ENCODE measurements around the gene CCDC91. TPM values are rescaled to one million over a fixed set of nuclear protein-coding genes. Genes with fewer than 3 reads are reported as not detected.
"Not testable (repeated sequence)": the region's sequence is repeated elsewhere in the genome, so short reads cannot be mapped to it uniquely, and the experiment has no call there.

Gene CCDC91
- total and polyA plus RNA-seq, 2 donors = 34.7 to 60.2 TPM

GRCh38 chr12:28456934-28457710, 266.9 kb downstream of the CCDC91 start:
- Histone ChIP-seq H3K4me1 (ENCODE audit: control insufficient read depth in 2 of 2, insufficient read depth in 2 of 2, low read length in 2 of 2) (no peaks in the 10 kb centered on the region), H3K27ac (ENCODE audit: low read depth in 1 of 2, low read length in 1 of 2) (no peak overlapping the region), H3K36me3 (ENCODE audit: control insufficient read depth in 2 of 2, insufficient read depth in 2 of 2, low read length in 1 of 2) (peaks cover 0 to 2% of the 10 kb centered on the region in 2 donors), H3K27me3 (ENCODE audit: control insufficient read depth in 2 of 2, insufficient read depth in 1 of 2, low read length in 1 of 2) (no peaks in the 10 kb centered on the region), H3K4me3 (ENCODE audit: low read length in 2 of 2) (no peak overlapping the region), H3K9me3 (ENCODE audit: control insufficient read depth in 2 of 2, insufficient read depth in 1 of 2, low read length in 1 of 2) (no peaks in the 10 kb centered on the region)
- 94% methylated on average over 5 of the region's 5 CpGs for WGBS
- no peak for DNase-seq (ENCODE audit: low read depth in 6 of 9, low spot score in 9 of 9)

GRCh38 chr12:28457785-28458184, 267.5 kb downstream of the CCDC91 start:
- Histone ChIP-seq H3K36me3 (ENCODE audit: control insufficient read depth in 2 of 2, insufficient read depth in 2 of 2, low read length in 1 of 2) (peaks cover 0 to 2% of the 10 kb centered on the region in 2 donors), H3K4me3 (ENCODE audit: low read length in 2 of 2) (no peak overlapping the region), H3K9me3 (ENCODE audit: control insufficient read depth in 2 of 2, insufficient read depth in 1 of 2, low read length in 1 of 2) (no peaks in the 10 kb centered on the region), H3K27me3 (ENCODE audit: control insufficient read depth in 2 of 2, insufficient read depth in 1 of 2, low read length in 1 of 2) (no peaks in the 10 kb centered on the region), H3K27ac (ENCODE audit: low read depth in 1 of 2, low read length in 1 of 2) (no peak overlapping the region), H3K4me1 (ENCODE audit: control insufficient read depth in 2 of 2, insufficient read depth in 2 of 2, low read length in 2 of 2) (no peaks in the 10 kb centered on the region)
- WGBS = 82% methylated on average over 3 of the region's 3 CpGs
- DNase-seq (ENCODE audit: low read depth in 6 of 9, low spot score in 9 of 9) = no peak

GRCh38 chr12:28459481-28459880, 269.2 kb downstream of the CCDC91 start:
- Histone ChIP-seq H3K9me3 (ENCODE audit: control insufficient read depth in 2 of 2, insufficient read depth in 1 of 2, low read length in 1 of 2) (no peaks in the 10 kb centered on the region), H3K4me3 (ENCODE audit: low read length in 2 of 2) (no peak overlapping the region), H3K27ac (ENCODE audit: low read depth in 1 of 2, low read length in 1 of 2) (no peak overlapping the region), H3K27me3 (ENCODE audit: control insufficient read depth in 2 of 2, insufficient read depth in 1 of 2, low read length in 1 of 2) (no peaks in the 10 kb centered on the region), H3K4me1 (ENCODE audit: control insufficient read depth in 2 of 2, insufficient read depth in 2 of 2, low read length in 2 of 2) (no peaks in the 10 kb centered on the region), H3K36me3 (ENCODE audit: control insufficient read depth in 2 of 2, insufficient read depth in 2 of 2, low read length in 1 of 2) (peaks cover 0 to 2% of the 10 kb centered on the region in 2 donors)
- WGBS = 98% methylated on average over 3 of the region's 3 CpGs
- no peak for DNase-seq (ENCODE audit: low read depth in 6 of 9, low spot score in 9 of 9)

GRCh38 chr12:28460420-28461130, 270.3 kb downstream of the CCDC91 start:
- H3K36me3 ChIP-seq (ENCODE audit: control insufficient read depth in 2 of 2, insufficient read depth in 2 of 2, low read length in 1 of 2) = peaks cover 0 to 2% of the 10 kb centered on the region in 2 donors
- H3K27me3 ChIP-seq (ENCODE audit: control insufficient read depth in 2 of 2, insufficient read depth in 1 of 2, low read length in 1 of 2) = no peaks in the 10 kb centered on the region
- no peaks in the 10 kb centered on the region for H3K4me1 ChIP-seq (ENCODE audit: control insufficient read depth in 2 of 2, insufficient read depth in 2 of 2, low read length in 2 of 2)
- no peak overlapping the region for H3K4me3 ChIP-seq (ENCODE audit: low read length in 2 of 2)
- no peaks in the 10 kb centered on the region for H3K9me3 ChIP-seq (ENCODE audit: control insufficient read depth in 2 of 2, insufficient read depth in 1 of 2, low read length in 1 of 2)
- WGBS = 95% methylated on average over 2 of the region's 2 CpGs
- H3K27ac ChIP-seq (ENCODE audit: low read depth in 1 of 2, low read length in 1 of 2) = no peak overlapping the region
- DNase-seq (ENCODE audit: low read depth in 6 of 9, low spot score in 9 of 9) = no peak

- Histone ChIP-seq H3K4me3 (ENCODE audit: low read length in 2 of 2) (no peak overlapping the region), H3K27ac (ENCODE audit: low read depth in 1 of 2, low read length in 1 of 2) (no peak overlapping the region), H3K4me1 (ENCODE audit: control insufficient read depth in 2 of 2, insufficient read depth in 2 of 2, low read length in 2 of 2) (no peaks in the 10 kb centered on the region), H3K27me3 (ENCODE audit: control insufficient read depth in 2 of 2, insufficient read depth in 1 of 2, low read length in 1 of 2) (no peaks in the 10 kb centered on the region), H3K9me3 (ENCODE audit: control insufficient read depth in 2 of 2, insufficient read depth in 1 of 2, low read length in 1 of 2) (no peaks in the 10 kb centered on the region), H3K36me3 (ENCODE audit: control insufficient read depth in 2 of 2, insufficient read depth in 2 of 2, low read length in 1 of 2) (no peaks in the 10 kb centered on the region)
- no peak for DNase-seq (ENCODE audit: low read depth in 6 of 9, low spot score in 9 of 9)
These were observed 273.1 kb downstream of the CCDC91 start for GRCh38 chr12:28463396-28463795.

GRCh38 chr12:28471762-28472161, 281.5 kb downstream of the CCDC91 start:
- H3K9me3 ChIP-seq (ENCODE audit: control insufficient read depth in 2 of 2, insufficient read depth in 1 of 2, low read length in 1 of 2); H3K4me1 ChIP-seq (ENCODE audit: control insufficient read depth in 2 of 2, insufficient read depth in 2 of 2, low read length in 2 of 2); H3K36me3 ChIP-seq (ENCODE audit: control insufficient read depth in 2 of 2, insufficient read depth in 2 of 2, low read length in 1 of 2); DNase-seq (ENCODE audit: low read depth in 6 of 9, low spot score in 9 of 9); H3K27me3 ChIP-seq (ENCODE audit: control insufficient read depth in 2 of 2, insufficient read depth in 1 of 2, low read length in 1 of 2); H3K27ac ChIP-seq (ENCODE audit: low read depth in 1 of 2, low read length in 1 of 2); H3K4me3 ChIP-seq (ENCODE audit: low read length in 2 of 2): not testable (repeated sequence)
- 98% methylated on average over 9 of the region's 9 CpGs for WGBS

- H3K27me3 ChIP-seq (ENCODE audit: control insufficient read depth in 2 of 2, insufficient read depth in 1 of 2, low read length in 1 of 2); H3K36me3 ChIP-seq (ENCODE audit: control insufficient read depth in 2 of 2, insufficient read depth in 2 of 2, low read length in 1 of 2); H3K27ac ChIP-seq (ENCODE audit: low read depth in 1 of 2, low read length in 1 of 2); H3K9me3 ChIP-seq (ENCODE audit: control insufficient read depth in 2 of 2, insufficient read depth in 1 of 2, low read length in 1 of 2); H3K4me3 ChIP-seq (ENCODE audit: low read length in 2 of 2); DNase-seq (ENCODE audit: low read depth in 6 of 9, low spot score in 9 of 9); H3K4me1 ChIP-seq (ENCODE audit: control insufficient read depth in 2 of 2, insufficient read depth in 2 of 2, low read length in 2 of 2): not testable (repeated sequence)
- 97% methylated on average over 3 of the region's 3 CpGs for WGBS
These were observed 285.9 kb downstream of the CCDC91 start for GRCh38 chr12:28476206-28476605.

GRCh38 chr12:28479097-28479496, 288.8 kb downstream of the CCDC91 start:
- H3K27ac ChIP-seq (ENCODE audit: low read depth in 1 of 2, low read length in 1 of 2); H3K36me3 ChIP-seq (ENCODE audit: control insufficient read depth in 2 of 2, insufficient read depth in 2 of 2, low read length in 1 of 2); H3K9me3 ChIP-seq (ENCODE audit: control insufficient read depth in 2 of 2, insufficient read depth in 1 of 2, low read length in 1 of 2); DNase-seq (ENCODE audit: low read depth in 6 of 9, low spot score in 9 of 9); H3K4me1 ChIP-seq (ENCODE audit: control insufficient read depth in 2 of 2, insufficient read depth in 2 of 2, low read length in 2 of 2); H3K4me3 ChIP-seq (ENCODE audit: low read length in 2 of 2); H3K27me3 ChIP-seq (ENCODE audit: control insufficient read depth in 2 of 2, insufficient read depth in 1 of 2, low read length in 1 of 2): not testable (repeated sequence)
- 100% methylated on average over 1 of the region's 1 CpG for WGBS

GRCh38 chr12:28479683-28480082, 289.4 kb downstream of the CCDC91 start:
- 100% methylated on average over 1 of the region's 1 CpG for WGBS
- no peaks in the 10 kb centered on the region for H3K4me1 ChIP-seq (ENCODE audit: control insufficient read depth in 2 of 2, insufficient read depth in 2 of 2, low read length in 2 of 2)
- H3K9me3 ChIP-seq (ENCODE audit: control insufficient read depth in 2 of 2, insufficient read depth in 1 of 2, low read length in 1 of 2) = no peaks in the 10 kb centered on the region
- no peaks in the 10 kb centered on the region for H3K36me3 ChIP-seq (ENCODE audit: control insufficient read depth in 2 of 2, insufficient read depth in 2 of 2, low read length in 1 of 2)
- no peak overlapping the region for H3K4me3 ChIP-seq (ENCODE audit: low read length in 2 of 2)
- no peak for DNase-seq (ENCODE audit: low read depth in 6 of 9, low spot score in 9 of 9)
- no peak overlapping the region for H3K27ac ChIP-seq (ENCODE audit: low read depth in 1 of 2, low read length in 1 of 2)
- no peaks in the 10 kb centered on the region for H3K27me3 ChIP-seq (ENCODE audit: control insufficient read depth in 2 of 2, insufficient read depth in 1 of 2, low read length in 1 of 2)

Measured in thymus (tissue), 11 donors.